ENCODE results near the gene SLC35F6. TPM values are rescaled to one million over a fixed set of nuclear protein-coding genes. Genes with fewer than 3 reads are reported as not detected.

Gene SLC35F6
- total RNA-seq: 100 to 1,000 TPM in 1 of 2 donors, 10 to 100 TPM in 1; 90.9 to 118 TPM

GRCh38 chr2:26764078-26764887, at the start of gene SLC35F6:
TSS of gene SLC35F6 (plus strand) at chr2:26764284. CDS start at chr2:26764350, 66 bp downstream.

GRCh38 chr2:26785431-26786206, 21.5 kb downstream of the SLC35F6 start, which contains the start of gene CENPA:
TSS of gene CENPA (plus strand) at chr2:26786056. CDS start at chr2:26786197, 141 bp downstream.

Other genes starting within 250 kb of the SLC35F6 start
- gene CIB4, start 122.9 kb upstream of the SLC35F6 start, total RNA-seq: not detected
- gene KCNK3, start 71.6 kb upstream of the SLC35F6 start, total RNA-seq: under 1 TPM; under 0.01 to 0.33 TPM
- gene CENPA, start 21.8 kb downstream of the SLC35F6 start, total RNA-seq: 10 to 100 TPM in 1 of 2 donors, 1 to 10 TPM in 1; 10.0 to 24.3 TPM
- gene DPYSL5, start 83.8 kb downstream of the SLC35F6 start, total RNA-seq: not detected
- 1 to 10 TPM; 4.0 to 5.2 TPM for gene MAPRE3, start 206.4 kb downstream of the SLC35F6 start, total RNA-seq

Measured in melanocyte of skin (primary cell).